Panc1 (cell line): ENCODE data around the gene RSAD1.

Experiments used
- POLR2AphosphoS5 ChIP-seq: IDR thresholded peaks from 2 replicates; pipeline ENCODE4 v1.6.1; 2012; ENCODE audit warnings: mild to moderate bottlenecking, low read depth, low read length, moderate library complexity
- SIN3A ChIP-seq: IDR thresholded peaks from 2 replicates; pipeline ENCODE4 v1.6.1; 2012; ENCODE audit warnings: low read depth, mild to moderate bottlenecking, low read length, moderate library complexity, borderline replicate concordance; ENCODE audit not compliant: insufficient read depth
- TF ChIP-seq, protein P1 (sequence below): fragments of 450-650 bp; IDR thresholded peaks from 2 replicates; pipeline ENCODE4 v1.5.1; 2017; ENCODE audit warnings: mild to moderate bottlenecking
- TF ChIP-seq, protein P2 (sequence below), 2 experiments: IDR thresholded peaks; 2 replicates each; pipeline ENCODE4 v1.6.1; 2011 to 2012; ENCODE audit warnings: low read depth in 2 of 2, control low read depth in 1 of 2, low read length in 1 of 2, mild to moderate bottlenecking in 1 of 2, moderate library complexity in 1 of 2; ENCODE audit not compliant: insufficient read depth in 1 of 2

DNA sequence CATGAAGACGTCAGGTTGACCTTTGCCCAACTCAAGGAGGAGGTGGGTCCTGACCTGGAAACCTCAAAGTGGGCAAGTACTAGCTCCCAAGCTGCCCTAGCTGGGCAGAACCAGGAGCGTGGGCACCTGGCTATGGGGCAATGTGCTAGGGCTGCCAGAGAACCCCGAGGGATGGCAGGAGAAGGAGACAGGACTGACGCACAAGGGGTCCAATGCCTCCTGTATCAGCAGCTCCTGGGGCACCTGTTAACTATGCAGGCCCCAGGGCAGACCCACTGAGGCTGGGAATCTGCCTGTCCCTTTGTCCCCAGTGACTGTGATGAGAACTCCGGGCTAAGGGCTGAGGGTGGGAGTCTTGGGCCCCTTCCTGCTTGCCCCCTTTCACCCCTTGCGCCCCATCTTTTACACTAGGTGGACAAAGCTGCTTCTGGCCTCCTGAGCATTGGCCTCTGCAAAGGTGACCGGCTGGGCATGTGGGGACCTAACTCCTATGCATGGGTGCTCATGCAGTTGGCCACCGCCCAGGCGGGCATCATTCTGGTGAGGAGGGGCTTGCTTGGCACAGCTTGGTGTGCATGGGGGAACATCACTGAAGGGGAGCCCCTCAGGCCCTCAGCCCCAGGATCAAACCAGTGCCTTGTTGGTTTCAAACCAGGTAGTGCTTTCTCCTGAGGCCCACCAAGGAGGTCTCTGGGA is 17.7 kb upstream of the RSAD1 start:
- no peak for TF ChIP-seq POLR2AphosphoS5
- TF ChIP-seq, protein P1, sequence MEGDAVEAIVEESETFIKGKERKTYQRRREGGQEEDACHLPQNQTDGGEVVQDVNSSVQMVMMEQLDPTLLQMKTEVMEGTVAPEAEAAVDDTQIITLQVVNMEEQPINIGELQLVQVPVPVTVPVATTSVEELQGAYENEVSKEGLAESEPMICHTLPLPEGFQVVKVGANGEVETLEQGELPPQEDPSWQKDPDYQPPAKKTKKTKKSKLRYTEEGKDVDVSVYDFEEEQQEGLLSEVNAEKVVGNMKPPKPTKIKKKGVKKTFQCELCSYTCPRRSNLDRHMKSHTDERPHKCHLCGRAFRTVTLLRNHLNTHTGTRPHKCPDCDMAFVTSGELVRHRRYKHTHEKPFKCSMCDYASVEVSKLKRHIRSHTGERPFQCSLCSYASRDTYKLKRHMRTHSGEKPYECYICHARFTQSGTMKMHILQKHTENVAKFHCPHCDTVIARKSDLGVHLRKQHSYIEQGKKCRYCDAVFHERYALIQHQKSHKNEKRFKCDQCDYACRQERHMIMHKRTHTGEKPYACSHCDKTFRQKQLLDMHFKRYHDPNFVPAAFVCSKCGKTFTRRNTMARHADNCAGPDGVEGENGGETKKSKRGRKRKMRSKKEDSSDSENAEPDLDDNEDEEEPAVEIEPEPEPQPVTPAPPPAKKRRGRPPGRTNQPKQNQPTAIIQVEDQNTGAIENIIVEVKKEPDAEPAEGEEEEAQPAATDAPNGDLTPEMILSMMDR: no peak
- TF ChIP-seq, protein P2, sequence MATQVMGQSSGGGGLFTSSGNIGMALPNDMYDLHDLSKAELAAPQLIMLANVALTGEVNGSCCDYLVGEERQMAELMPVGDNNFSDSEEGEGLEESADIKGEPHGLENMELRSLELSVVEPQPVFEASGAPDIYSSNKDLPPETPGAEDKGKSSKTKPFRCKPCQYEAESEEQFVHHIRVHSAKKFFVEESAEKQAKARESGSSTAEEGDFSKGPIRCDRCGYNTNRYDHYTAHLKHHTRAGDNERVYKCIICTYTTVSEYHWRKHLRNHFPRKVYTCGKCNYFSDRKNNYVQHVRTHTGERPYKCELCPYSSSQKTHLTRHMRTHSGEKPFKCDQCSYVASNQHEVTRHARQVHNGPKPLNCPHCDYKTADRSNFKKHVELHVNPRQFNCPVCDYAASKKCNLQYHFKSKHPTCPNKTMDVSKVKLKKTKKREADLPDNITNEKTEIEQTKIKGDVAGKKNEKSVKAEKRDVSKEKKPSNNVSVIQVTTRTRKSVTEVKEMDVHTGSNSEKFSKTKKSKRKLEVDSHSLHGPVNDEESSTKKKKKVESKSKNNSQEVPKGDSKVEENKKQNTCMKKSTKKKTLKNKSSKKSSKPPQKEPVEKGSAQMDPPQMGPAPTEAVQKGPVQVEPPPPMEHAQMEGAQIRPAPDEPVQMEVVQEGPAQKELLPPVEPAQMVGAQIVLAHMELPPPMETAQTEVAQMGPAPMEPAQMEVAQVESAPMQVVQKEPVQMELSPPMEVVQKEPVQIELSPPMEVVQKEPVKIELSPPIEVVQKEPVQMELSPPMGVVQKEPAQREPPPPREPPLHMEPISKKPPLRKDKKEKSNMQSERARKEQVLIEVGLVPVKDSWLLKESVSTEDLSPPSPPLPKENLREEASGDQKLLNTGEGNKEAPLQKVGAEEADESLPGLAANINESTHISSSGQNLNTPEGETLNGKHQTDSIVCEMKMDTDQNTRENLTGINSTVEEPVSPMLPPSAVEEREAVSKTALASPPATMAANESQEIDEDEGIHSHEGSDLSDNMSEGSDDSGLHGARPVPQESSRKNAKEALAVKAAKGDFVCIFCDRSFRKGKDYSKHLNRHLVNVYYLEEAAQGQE (IDR thresholded peaks at IDR 0.05; ENCODE audit: insufficient read depth in 1 of 2, low read depth in 2 of 2, low read length in 1 of 2): no peak
- no peak for TF ChIP-seq SIN3A
